Nephron (organoid): ENCODE data around the gene SLC6A9.
A peak's percentile ranks its signal among the peaks of the same experiment; 100 is the strongest.

Experiments used
- H3K27ac Mint-ChIP-seq, 3 experiments: 2 replicates each; pipeline ENCODE4 v1.8.0; 2020; ENCODE audit warnings: mixed read lengths in 3 of 3, mild to moderate bottlenecking in 2 of 3, moderate library complexity in 1 of 3
- H3K27me3 Mint-ChIP-seq: 2 replicates; pipeline ENCODE4 v1.8.0; 2021; ENCODE audit warnings: low read depth, mild to moderate bottlenecking, moderate library complexity, mixed read lengths
- H3K36me3 Mint-ChIP-seq: 2 replicates; pipeline ENCODE4 v1.8.0; 2020; ENCODE audit warnings: low read depth, mixed read lengths
- H3K4me1 Mint-ChIP-seq: 2 replicates; pipeline ENCODE4 v1.8.0; 2020; ENCODE audit warnings: mixed read lengths
- H3K4me3 Mint-ChIP-seq, 3 experiments: 2 replicates each; pipeline ENCODE4 v1.8.0; 2020; ENCODE audit warnings: mild to moderate bottlenecking in 3 of 3, mixed read lengths in 3 of 3, moderate library complexity in 2 of 3
- H3K9me3 Mint-ChIP-seq: 2 replicates; pipeline ENCODE4 v1.8.0; 2020; ENCODE audit warnings: mixed read lengths
- TF ChIP-seq, protein P1 (sequence below), 3 experiments: fragments of 200-600 bp; sonication (generic); IDR thresholded peaks; one replicate each; pipeline ENCODE4 v1.5.0; 2021; ENCODE audit warnings: antibody characterized with exemption in 3 of 3; ENCODE audit not compliant: unreplicated experiment in 3 of 3

The SLC6A9 gene

GRCh38 chr1:44031252-44032169 lies at the start of gene SLC6A9:
SLC6A9 (minus strand) TSS chr1:44031462; CDS start chr1:44024277, 7,185 bp downstream.
- H3K9me3 Mint-ChIP-seq, result no peaks in the 10 kb centered on the region
- TF ChIP-seq, protein P1, sequence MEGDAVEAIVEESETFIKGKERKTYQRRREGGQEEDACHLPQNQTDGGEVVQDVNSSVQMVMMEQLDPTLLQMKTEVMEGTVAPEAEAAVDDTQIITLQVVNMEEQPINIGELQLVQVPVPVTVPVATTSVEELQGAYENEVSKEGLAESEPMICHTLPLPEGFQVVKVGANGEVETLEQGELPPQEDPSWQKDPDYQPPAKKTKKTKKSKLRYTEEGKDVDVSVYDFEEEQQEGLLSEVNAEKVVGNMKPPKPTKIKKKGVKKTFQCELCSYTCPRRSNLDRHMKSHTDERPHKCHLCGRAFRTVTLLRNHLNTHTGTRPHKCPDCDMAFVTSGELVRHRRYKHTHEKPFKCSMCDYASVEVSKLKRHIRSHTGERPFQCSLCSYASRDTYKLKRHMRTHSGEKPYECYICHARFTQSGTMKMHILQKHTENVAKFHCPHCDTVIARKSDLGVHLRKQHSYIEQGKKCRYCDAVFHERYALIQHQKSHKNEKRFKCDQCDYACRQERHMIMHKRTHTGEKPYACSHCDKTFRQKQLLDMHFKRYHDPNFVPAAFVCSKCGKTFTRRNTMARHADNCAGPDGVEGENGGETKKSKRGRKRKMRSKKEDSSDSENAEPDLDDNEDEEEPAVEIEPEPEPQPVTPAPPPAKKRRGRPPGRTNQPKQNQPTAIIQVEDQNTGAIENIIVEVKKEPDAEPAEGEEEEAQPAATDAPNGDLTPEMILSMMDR (IDR thresholded peaks at IDR 0.05; ENCODE audit: unreplicated experiment in 3 of 3), result no peak

DNA sequence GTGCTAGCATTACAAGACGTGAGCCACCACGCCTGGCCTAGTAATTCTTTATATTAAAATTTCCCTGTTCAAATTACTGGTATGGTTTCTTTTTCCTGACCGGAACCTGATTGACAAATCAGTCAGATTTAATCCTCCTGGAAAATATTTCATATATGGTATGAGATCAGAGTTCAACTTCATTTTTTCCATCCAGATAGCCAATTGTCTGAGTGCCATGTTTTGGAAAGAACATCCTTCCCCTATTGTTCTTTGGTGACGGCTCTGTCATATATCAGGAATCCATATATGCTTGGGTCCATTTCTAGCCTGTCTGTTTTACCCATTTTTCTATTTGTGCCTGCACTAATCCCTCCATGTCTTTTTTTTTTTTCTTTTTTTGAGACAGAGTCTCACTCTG lies 48.3 kb upstream of the SLC6A9 start:
- H3K27me3 Mint-ChIP-seq, result peaks cover 24% of the 10 kb centered on the region
- no peak overlapping the region for H3K4me3 Mint-ChIP-seq
- TF ChIP-seq, protein P1 (IDR thresholded peaks at IDR 0.05; ENCODE audit: unreplicated experiment in 3 of 3), result no peak
- H3K4me1 Mint-ChIP-seq, result peaks cover 27% of the 10 kb centered on the region
- H3K36me3 Mint-ChIP-seq, result no peaks in the 10 kb centered on the region
- no peak overlapping the region for H3K27ac Mint-ChIP-seq
- H3K9me3 Mint-ChIP-seq, result no peaks in the 10 kb centered on the region

More at GRCh38 chr1:44031252-44032169, at the start of gene SLC6A9:
- Mint-ChIP-seq H3K27me3 (no peaks in the 10 kb centered on the region), H3K27ac (peak within 1 kb of the TSS; percentile 86 to 97 (median 95)), H3K4me1 (peaks cover 58% of the 10 kb centered on the region), H3K36me3 (no peaks in the 10 kb centered on the region), H3K4me3 (peak within 1 kb of the TSS; percentile 86 to 87 (median 86))

- TF ChIP-seq, protein P1 (IDR thresholded peaks at IDR 0.05; ENCODE audit: unreplicated experiment in 3 of 3), result no peak
- Mint-ChIP-seq H3K9me3 (no peaks in the 10 kb centered on the region), H3K27ac (peak overlapping the region in 2 of 3 experiments; percentile 56 to 64), H3K36me3 (no peaks in the 10 kb centered on the region), H3K4me1 (peaks cover 27% of the 10 kb centered on the region), H3K4me3 (no peak overlapping the region), H3K27me3 (peaks cover 28% of the 10 kb centered on the region)
These were observed 46.8 kb upstream of the SLC6A9 start for GRCh38 chr1:44078104-44078503.

DNA sequence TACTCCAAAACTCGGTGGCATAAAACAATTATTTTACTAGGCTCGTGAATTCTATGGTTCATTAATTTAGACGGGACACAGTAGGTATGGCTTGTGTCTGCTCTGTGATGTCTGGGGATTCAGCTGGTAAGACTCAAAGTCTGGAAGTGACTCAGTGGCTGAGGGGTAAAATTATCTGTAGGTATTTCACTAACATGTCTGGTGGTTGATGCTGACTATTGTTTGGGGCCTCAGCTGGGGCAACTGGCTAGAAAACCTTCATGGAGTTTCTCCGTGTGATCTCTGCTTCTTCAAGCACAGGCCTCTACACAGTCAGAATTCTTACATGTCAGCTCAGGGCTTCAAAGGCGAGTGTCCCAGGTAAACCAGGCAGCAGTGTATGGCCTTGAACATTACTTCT lies 46.2 kb upstream of the SLC6A9 start:
- Mint-ChIP-seq H3K4me3 (peak overlapping the region in 1 of 3 experiments; percentile 10), H3K36me3 (no peaks in the 10 kb centered on the region), H3K4me1 (peaks cover 31% of the 10 kb centered on the region), H3K27me3 (peaks cover 33% of the 10 kb centered on the region), H3K9me3 (no peaks in the 10 kb centered on the region), H3K27ac (peak overlapping the region; percentile 56 to 82 (median 64))
- TF ChIP-seq, protein P1 (IDR thresholded peaks at IDR 0.05; ENCODE audit: unreplicated experiment in 3 of 3), result no peak

GRCh38 chr1:44076066-44076465 lies 44.8 kb upstream of the SLC6A9 start:
- peaks cover 43% of the 10 kb centered on the region for H3K27me3 Mint-ChIP-seq
- H3K27ac Mint-ChIP-seq, result peak overlapping the region; percentile 39 to 76 (median 42)
- TF ChIP-seq, protein P1 (IDR thresholded peaks at IDR 0.05; ENCODE audit: unreplicated experiment in 3 of 3), result no peak
- H3K36me3 Mint-ChIP-seq, result no peaks in the 10 kb centered on the region
- H3K4me1 Mint-ChIP-seq, result peaks cover 31% of the 10 kb centered on the region
- H3K9me3 Mint-ChIP-seq, result no peaks in the 10 kb centered on the region
- H3K4me3 Mint-ChIP-seq, result no peak overlapping the region
